LHCN-M2 (cell line): ENCODE data around the gene CD81. TPM values are rescaled to one million over a fixed set of nuclear protein-coding genes. Genes with fewer than 3 reads are reported as not detected.

Experiments
- DNase-seq: peaks from one replicate; pipeline ENCODE4 v3.0.0-alpha.2; 2012; ENCODE audit warnings: low read depth
- total RNA-seq: library from RNA; depleted of rRNA; stranded (reverse); fragments of >200 nt; gene quantifications from 2 replicates; pipeline ENCODE4 v1.2.3, GENCODE V29; 2014

The CD81 gene
- total RNA-seq, 1 experiment from 2014 or later: 305 TPM

GRCh38 chr11:2375964-2376551 lies 1.1 kb upstream of the CD81 start:
- DNase-seq: no peak

DNA sequence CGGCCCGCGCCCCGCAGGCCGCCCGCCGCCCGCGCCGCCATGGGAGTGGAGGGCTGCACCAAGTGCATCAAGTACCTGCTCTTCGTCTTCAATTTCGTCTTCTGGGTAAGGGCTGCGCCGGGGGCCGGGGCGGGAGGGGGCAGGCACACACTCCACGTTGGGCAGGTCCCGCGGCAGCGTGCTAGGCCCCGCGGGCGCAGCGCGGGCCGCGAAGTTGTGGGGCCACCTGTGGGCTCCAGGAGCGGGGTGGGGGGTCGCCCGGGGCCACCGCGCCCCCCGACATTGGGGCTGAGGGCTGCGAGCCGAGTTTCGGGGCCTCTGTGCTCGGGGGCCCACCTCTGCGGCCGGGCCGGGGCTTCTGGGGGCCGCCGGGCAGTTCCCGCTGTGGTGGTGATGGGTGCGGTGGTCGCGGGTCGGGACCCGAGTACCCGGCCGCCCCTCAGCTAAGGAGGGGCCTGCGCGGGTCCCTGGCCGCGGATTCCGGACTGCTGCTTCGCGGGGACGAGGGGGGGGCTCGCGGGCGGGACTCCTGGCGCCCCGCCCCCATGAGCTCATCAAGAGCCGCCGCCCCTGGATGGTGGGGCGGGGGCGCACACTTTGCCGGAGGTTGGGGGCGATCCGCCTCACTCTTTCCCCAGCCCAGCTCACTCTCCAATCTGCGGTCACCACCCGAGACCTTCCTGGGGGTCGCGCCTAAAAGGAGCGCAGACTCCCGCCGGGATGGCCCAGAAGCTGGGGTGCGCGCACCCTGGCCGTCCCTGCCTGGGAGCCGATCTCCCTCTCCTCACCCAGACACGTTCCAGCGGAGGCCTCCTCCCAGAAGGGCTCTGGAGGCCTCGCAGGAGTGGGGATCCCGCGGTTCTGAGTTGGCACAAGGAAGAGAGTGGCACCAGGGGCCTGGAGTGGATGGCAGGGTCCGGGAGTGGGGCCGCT lies 667 bp downstream of the CD81 start:
- no peak for DNase-seq

DNA sequence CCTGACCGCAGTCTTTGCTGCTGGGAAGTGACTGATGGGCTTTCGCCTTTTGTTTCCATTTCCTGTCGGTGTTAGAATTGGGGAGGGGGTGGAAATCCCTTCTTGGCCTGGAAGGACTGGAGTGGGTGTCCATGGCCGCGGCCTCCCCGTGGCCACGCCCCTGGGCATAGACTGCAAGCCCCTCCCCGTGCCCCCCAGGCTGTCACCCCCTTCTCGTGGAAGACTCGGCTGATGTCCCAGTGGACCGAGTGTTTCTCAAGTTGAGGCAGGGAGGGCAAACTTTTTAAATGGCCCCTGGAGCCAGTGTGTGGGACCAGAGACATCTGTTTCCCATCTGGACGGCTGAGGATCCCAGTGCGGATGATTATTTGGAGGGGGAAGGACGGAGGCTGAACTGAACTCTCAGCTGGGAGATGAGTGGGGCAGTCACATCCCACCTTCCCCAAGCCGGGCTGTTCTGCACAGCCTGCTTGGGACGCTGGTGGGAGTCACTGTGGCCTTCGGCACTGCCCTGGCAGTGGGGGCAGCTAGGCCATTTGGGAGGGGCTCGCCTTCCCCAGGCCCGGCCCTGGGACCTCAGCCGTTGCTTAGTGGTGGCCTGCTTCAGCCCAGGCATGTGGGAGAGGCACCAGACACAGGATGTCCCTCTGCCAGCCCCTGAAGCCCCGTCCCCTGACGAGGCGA lies 1.6 kb downstream of the CD81 start:
- peak; percentile 52 for DNase-seq

- DNase-seq: no peak
These were observed 2.5 kb downstream of the CD81 start for GRCh38 chr11:2379466-2380174.

- no peak for DNase-seq
These were observed 3.3 kb downstream of the CD81 start for GRCh38 chr11:2380396-2380795.

GRCh38 chr11:2380807-2381350 lies 3.8 kb downstream of the CD81 start:
- no peak for DNase-seq

DNA sequence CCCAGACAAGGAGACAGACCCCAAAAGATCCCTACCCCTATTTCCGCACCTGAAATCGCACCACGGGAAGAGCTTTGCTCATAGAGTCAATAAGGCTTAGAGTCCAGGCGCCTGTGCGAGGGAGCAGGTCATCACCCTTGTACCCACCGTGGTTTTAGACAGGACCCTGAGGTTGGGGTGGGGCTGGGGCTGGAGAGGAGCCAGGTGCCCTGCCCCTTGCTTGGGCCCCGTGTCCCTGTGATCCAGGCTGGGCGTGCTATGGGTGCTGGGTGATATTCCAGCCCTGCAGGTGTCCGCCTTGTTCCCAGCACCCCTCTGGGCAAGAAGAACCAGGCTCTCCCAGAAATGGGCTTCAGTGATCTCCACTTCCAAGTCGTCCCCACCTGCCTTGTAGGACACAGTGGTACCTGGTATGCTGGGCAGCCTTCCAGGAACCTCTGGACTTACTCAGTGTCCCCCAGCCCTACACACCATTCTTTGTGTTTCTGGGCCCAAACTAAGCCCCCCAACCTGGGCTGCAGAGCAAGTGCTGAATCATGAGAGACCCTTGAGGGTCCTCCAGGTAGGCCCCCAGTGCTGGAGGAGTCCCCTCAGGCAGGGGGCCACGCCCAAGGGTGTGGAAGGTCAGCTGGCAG lies 4.5 kb downstream of the CD81 start:
- no peak for DNase-seq

- no peak for DNase-seq
These were observed 5.0 kb downstream of the CD81 start for GRCh38 chr11:2382129-2382517.

GRCh38 chr11:2382936-2383851 lies 6.1 kb downstream of the CD81 start:
- DNase-seq: peak; percentile 91

GRCh38 chr11:2383852-2384804 lies 7.0 kb downstream of the CD81 start:
- DNase-seq: peak; percentile 72

GRCh38 chr11:2385156-2386151 lies 8.3 kb downstream of the CD81 start:
- DNase-seq: no peak

DNA sequence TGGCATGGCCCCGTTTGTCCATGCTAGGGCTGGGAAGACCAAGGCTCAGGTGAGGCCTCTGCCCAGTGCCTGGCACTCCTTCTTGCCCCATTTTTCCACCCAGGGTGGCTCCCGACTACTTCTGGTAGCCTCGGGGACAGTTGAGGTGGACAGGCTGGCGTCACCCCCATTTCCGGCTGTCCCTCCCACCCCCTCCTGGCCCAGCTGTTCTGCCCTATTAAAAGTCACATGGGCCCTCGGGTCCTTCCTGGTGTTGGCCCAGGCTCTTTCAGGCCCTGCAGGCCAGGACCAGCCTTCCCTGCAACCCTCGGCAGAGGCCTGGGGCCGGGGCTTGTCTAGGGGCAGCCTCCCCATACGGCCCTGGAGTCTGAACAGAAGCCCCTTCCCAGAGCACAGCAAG lies 9.5 kb downstream of the CD81 start:
- DNase-seq: no peak

GRCh38 chr11:2387266-2387987 lies 10.3 kb downstream of the CD81 start:
- peak; percentile 92 for DNase-seq

GRCh38 chr11:2388431-2389376 lies 11.6 kb downstream of the CD81 start:
- DNase-seq: peak; percentile 53

DNA sequence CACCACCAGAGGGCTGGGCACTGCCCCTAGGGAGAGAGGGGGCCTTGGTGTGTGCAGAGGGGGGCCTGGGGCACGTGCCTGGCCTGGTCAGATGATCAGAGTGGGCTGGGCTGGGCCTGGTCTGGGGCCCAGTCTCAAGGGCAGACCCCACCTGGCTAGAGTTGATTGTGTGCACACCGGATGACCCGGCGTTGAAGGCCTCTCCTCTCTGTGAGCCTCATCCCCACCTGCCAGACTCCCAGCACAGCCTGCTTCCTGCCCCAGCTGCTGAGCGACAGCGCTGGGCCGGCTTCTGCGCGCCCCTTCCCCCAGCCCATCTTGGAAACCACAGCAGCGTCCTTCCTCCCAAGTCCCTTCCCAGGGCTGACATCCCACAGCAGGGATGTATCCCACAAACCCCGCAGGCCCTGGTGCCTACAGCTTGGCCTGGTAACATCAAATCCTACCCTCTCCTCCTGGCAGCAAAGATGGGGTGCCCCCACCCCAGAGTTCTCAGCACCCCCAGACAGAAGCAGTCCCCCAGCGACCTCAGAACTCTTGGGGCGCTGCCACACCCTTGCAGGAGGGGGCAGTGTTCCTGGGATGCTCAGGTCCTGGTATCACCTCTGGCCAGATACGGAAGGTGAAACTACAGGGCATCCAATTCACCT lies 12.4 kb downstream of the CD81 start:
- no peak for DNase-seq
